RPMI8226 (cell line): ENCODE measurements around the gene SLC7A1.

Source experiments
- DNase-seq: peaks from one replicate; pipeline ENCODE4 v3.0.0-alpha.2; 2015

The SLC7A1 gene

GRCh38 chr13:29550430-29550988, 45.0 kb downstream of the SLC7A1 start:
- DNase-seq = no peak

- no peak for DNase-seq
Measured at GRCh38 chr13:29548722-29549121, 46.8 kb downstream of the SLC7A1 start.

- no peak for DNase-seq
Measured at GRCh38 chr13:29547153-29547552, 48.3 kb downstream of the SLC7A1 start.

GRCh38 chr13:29546662-29547061, 48.8 kb downstream of the SLC7A1 start:
- no peak for DNase-seq

- DNase-seq = no peak
Measured at GRCh38 chr13:29545988-29546387, 49.5 kb downstream of the SLC7A1 start.

GRCh38 chr13:29543230-29544215, 52.0 kb downstream of the SLC7A1 start:
- peak; percentile 3 for DNase-seq

- no peak for DNase-seq
Measured at GRCh38 chr13:29542381-29542780, 53.1 kb downstream of the SLC7A1 start.

GRCh38 chr13:29541400-29541799, 54.1 kb downstream of the SLC7A1 start:
- DNase-seq = no peak

- DNase-seq = no peak
Measured at GRCh38 chr13:29540799-29541198, 54.7 kb downstream of the SLC7A1 start.

GRCh38 chr13:29540334-29540733, 55.2 kb downstream of the SLC7A1 start:
- DNase-seq = no peak

- no peak for DNase-seq
Measured at GRCh38 chr13:29539856-29540255, 55.6 kb downstream of the SLC7A1 start.

- DNase-seq = no peak
Measured at GRCh38 chr13:29538652-29539040, 56.8 kb downstream of the SLC7A1 start.

GRCh38 chr13:29537736-29538651, 57.5 kb downstream of the SLC7A1 start:
- DNase-seq = no peak

GRCh38 chr13:29536853-29537252, 58.6 kb downstream of the SLC7A1 start:
- DNase-seq = no peak

- DNase-seq = no peak
Measured at GRCh38 chr13:29535663-29536655, 59.5 kb downstream of the SLC7A1 start.

GRCh38 chr13:29534083-29534482, 61.4 kb downstream of the SLC7A1 start:
- no peak for DNase-seq

GRCh38 chr13:29532821-29533220, 62.7 kb downstream of the SLC7A1 start:
- no peak for DNase-seq

- DNase-seq = no peak
Measured at GRCh38 chr13:29532116-29532515, 63.4 kb downstream of the SLC7A1 start.

- no peak for DNase-seq
Measured at GRCh38 chr13:29530901-29531300, 64.6 kb downstream of the SLC7A1 start.

GRCh38 chr13:29529754-29530153, 65.7 kb downstream of the SLC7A1 start:
- no peak for DNase-seq

- no peak for DNase-seq
Measured at GRCh38 chr13:29527916-29528315, 67.6 kb downstream of the SLC7A1 start.

GRCh38 chr13:29527511-29527910, 68.0 kb downstream of the SLC7A1 start:
- no peak for DNase-seq
